Fibroblast of skin of abdomen (primary cell): Measurements from ENCODE around the gene PDE4D.

Experiments
- DNase-seq: peaks from one replicate; pipeline ENCODE4 v3.0.0-alpha.2; 2013

PDE4D gene

GRCh38 chr5:59648949-59649921, 244.3 kb downstream of the PDE4D start:
- no peak for DNase-seq

DNA sequence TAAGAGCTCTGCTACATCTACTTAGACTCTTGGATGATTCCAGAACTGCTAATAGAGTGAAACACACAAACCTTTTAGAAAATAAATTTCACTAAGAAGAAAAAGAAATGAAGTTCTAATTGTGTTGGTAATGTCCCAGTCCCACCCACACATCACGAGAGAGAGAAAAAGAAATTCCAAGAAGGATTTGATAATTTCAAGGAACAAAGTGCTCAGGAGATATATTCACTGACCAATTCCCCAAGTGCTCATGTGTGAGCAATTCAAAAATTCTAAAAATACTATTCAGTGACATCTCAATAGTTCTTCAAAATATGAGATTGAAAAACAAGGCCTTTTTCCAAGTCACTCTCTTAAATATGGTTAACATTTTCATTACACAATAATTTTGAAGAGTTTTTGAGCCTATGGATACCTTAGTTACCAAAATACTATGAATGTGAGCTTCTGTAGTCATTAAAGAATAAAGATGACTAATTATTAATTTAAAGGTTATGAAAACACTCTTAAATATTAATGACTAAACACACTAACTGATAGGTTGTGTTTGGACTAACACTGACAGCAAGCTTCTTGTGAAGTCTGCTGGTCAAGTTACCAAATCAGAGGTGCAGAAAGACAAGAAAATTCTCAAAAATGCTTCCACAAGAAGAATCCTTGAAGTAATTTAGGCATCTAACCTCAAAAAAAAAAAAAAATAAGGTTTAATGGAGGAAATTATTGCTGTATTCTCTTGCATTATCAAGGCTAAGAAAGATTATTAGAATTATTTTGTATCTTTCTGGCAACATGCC, 245.3 kb downstream of the PDE4D start:
- DNase-seq = no peak

DNA sequence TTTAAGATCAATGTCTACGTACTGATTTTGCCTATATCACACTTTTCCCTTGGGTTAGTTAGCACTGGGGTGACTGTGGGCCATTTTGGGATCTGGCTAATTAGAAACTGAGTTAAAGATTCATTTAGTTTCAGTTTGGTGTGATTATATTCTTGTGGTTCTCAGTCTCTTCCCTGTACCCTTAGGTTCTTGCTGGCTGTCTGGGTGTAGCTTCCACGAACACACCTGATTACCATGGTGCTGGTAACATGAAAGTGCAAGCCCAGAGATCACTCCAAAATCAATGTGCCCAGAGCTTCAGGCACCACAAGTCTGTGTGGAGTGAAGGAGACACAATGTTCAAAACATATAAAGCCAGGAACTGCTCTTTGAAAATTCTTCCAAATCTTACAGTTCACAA, 248.1 kb downstream of the PDE4D start:
- no peak for DNase-seq

- DNase-seq = no peak
Measured at GRCh38 chr5:59640411-59640810, 253.1 kb downstream of the PDE4D start.

GRCh38 chr5:59637884-59638580, 255.5 kb downstream of the PDE4D start:
- no peak for DNase-seq

DNA sequence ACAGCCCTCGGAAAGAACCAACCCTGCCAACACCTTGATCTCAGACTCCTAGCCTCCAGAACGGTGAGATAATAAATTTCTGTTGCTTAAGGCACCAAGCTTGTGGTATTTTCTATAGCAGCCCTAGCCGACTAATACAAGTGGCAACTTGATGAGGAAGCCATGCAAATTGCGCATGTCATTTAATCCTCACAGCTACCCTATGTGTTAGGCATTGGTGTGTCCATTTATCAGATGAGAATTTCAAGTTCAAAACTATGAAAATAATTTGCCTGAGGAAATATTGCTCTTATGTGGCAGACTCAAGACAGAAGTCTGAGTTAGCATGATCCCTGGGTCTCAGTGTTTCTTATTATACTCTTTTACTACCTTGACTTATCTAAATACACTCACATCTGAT, 264.0 kb downstream of the PDE4D start:
- no peak for DNase-seq

DNA sequence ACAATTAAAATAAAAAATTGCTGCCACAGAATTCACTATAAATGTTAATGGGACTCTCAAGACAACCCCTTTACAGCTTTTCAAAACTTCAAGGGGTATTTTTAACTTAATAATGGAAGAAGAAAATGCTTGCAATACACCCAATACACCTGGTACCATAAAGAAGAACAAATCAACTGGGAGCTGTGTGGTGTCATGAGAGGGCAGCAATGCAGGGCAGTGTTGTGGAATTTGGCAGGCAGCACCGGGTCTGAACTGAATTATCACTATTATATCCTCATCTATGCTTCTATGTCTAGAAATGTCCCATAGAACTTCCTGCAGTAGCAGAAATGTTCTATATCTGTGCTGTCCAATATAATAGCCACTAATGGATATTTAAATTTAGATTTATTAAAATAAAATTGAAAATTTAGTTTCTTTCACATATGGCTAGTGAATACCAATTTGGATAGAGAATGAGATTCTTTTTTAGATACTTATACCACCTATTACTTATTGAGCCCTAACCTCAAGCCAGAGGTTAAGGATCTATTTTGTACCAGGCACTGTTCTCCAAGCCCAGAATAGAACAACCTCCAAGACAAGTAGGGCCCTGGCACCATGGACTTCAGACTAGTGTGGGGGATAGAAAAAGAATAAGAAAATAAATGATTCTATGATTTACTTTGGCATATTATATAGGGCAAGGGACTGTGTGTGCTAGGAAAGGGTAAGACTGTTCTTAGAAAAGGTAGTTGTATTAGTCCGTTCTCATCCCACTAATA, 265.3 kb downstream of the PDE4D start:
- no peak for DNase-seq

GRCh38 chr5:59624898-59625297, 268.6 kb downstream of the PDE4D start:
- no peak for DNase-seq

- DNase-seq = no peak
Measured at GRCh38 chr5:59622848-59623247, 270.7 kb downstream of the PDE4D start.

- DNase-seq = peak; percentile 35
Measured at GRCh38 chr5:59621477-59621876, 272.0 kb downstream of the PDE4D start.

GRCh38 chr5:59620535-59621212, 272.9 kb downstream of the PDE4D start:
- DNase-seq = peak; percentile 82

GRCh38 chr5:59618644-59619043, 274.9 kb downstream of the PDE4D start:
- no peak for DNase-seq

DNA sequence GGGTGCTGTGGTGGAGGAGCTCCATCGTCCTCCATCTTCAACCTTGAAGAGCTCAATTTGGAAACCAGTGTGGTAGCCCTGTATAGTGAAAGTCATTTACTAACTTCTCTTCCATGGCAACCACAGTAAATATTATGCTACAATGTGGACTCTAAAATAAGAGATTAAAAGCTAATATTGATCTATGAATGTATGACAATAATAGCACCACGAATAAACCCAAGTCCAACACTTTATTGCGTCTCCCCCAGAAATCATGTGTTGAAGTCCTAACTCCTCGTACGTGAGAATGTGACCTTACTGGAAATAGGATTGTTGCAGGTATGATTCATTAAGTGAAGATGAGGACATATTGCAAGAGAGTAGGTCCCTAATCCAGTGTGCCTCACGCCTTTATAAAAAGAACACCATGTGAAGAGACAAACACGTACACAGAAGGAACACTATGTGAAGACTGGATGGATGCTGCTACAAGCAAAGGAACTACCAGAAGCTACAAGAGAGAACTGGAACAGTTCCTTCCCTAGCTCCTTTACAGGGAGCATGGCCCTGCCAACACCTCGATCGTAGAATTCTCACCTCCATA, 276.2 kb downstream of the PDE4D start:
- DNase-seq = no peak

DNA sequence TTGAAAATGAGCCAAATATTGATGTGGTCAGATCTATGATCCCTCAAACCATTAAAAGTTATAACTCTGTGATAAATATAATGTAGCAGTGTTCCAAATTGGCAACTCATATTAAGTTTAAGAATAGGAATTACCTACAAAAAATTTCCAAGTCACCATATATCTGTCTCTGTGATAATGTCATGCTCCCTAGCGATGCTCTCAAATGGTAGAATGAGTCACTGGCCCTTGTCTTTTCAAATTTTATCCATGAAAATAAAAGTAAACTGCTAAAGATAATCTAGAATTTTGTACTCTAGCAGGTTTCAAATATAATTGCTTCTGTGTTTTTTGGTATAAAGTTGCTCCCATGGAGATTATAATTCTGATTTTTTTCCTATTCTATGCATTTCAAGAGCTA, 277.1 kb downstream of the PDE4D start:
- DNase-seq = peak; percentile 14

GRCh38 chr5:59615272-59615671, 278.3 kb downstream of the PDE4D start:
- peak; percentile 66 for DNase-seq

DNA sequence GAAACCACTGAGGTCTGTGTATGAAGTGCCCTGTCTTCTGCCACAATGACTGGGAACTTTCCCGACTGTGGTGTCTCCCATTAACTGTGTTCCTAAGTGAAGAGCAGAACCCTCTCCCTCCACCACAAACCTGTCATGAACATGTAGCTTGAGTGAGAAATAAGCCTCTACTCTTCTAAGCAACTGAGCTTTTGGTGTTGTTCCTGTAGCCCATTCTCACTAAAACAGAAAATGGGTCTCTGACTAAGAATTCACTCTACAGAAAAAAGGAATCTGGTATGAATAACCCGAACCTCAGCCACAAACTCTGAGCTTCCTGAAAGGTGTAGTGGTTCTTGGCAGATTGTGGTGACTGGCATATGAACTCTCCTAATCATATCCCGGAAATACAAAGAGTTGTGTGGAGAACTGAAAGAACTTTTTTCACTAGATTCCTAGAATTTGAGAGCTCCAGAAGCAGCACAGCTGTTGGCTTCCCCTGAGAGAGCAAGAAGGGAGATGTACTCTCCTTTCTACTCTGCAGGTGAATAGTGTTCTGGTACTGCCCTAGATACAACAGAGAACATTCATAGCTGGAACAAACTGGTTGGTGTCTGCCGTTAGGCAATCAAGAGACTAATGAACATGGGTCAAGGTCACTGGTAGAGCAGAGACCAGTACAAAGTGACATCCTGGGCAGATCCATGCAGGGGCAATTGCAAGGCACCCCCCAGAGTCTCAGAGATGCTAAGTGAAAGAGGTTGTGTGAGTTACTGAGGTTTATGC, 283.8 kb downstream of the PDE4D start:
- no peak for DNase-seq

- peak; percentile 83 for DNase-seq
Measured at GRCh38 chr5:59608745-59609144, 284.8 kb downstream of the PDE4D start.

DNA sequence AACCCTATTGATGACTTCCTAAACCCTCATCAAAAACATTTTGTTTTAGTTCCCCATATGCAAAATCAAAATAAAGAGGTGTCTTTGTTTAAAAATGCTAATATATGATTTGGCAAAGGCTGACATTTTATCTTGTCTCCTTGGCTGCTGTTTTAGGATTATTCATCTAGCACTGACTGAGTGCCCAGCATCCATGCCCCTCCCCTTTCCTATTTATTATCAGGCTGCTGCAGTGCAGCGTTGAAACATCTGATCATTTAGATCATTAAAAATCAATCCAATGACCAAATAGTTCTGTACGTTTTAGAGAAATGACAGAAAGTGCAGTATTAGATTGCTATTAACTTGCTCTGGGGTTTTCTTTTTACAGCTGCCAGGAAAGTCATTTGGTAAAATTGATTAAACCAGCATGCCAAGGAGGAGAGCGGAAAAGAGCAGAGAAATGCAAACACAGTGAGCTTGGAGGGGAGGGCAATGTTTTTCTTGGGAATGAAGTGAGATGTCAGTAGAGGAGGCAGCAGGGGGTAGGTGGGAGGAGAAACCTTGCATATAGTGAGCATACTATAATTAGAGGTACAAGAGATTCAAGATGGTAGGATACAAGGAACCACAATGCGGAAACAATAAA, 286.3 kb downstream of the PDE4D start:
- DNase-seq = peak; percentile 6

GRCh38 chr5:59605915-59606314, 287.6 kb downstream of the PDE4D start:
- no peak for DNase-seq

GRCh38 chr5:59604111-59604510, 289.4 kb downstream of the PDE4D start:
- DNase-seq = no peak
